HEK293 (cell line): ENCODE data around the gene GOLGA6L10.
"Not testable (repeated sequence)": the region's sequence is repeated elsewhere in the genome, so short reads cannot be mapped to it uniquely, and the experiment has no call there.

Experiments used
- KLF8 ChIP-seq: fragments of 450-650 bp; formaldehyde crosslinking; IDR thresholded peaks from 2 replicates; pipeline ENCODE4 v1.5.1; 2016; ENCODE audit warnings: missing biosample characterization, missing genetic modification characterization
- ZBTB10 ChIP-seq: fragments of 450-650 bp; formaldehyde crosslinking; IDR thresholded peaks from 2 replicates; pipeline ENCODE4 v1.5.1; 2016; ENCODE audit warnings: missing biosample characterization, missing genetic modification characterization
- ZNF2 ChIP-seq: fragments of 450-650 bp; formaldehyde crosslinking; IDR thresholded peaks from 2 replicates; pipeline ENCODE4 v1.5.1; 2016; ENCODE audit warnings: missing biosample characterization, missing genetic modification characterization
- ZNF324 ChIP-seq: fragments of 450-650 bp; formaldehyde crosslinking; IDR thresholded peaks from 2 replicates; pipeline ENCODE4 v1.5.1; 2016; ENCODE audit warnings: missing biosample characterization, missing genetic modification characterization
- ZNF610 ChIP-seq: fragments of 450-650 bp; formaldehyde crosslinking; IDR thresholded peaks from 2 replicates; pipeline ENCODE4 v1.5.1; 2016; ENCODE audit warnings: missing biosample characterization, missing genetic modification characterization, borderline replicate concordance
- ZNF621 ChIP-seq: fragments of 450-650 bp; formaldehyde crosslinking; IDR thresholded peaks from 2 replicates; pipeline ENCODE4 v1.5.1; 2017; ENCODE audit warnings: missing biosample characterization, missing genetic modification characterization
- TF ChIP-seq, protein P1 (sequence below): fragments of 450-650 bp; formaldehyde crosslinking; IDR thresholded peaks from 2 replicates; pipeline ENCODE4 v1.5.1; 2016; ENCODE audit warnings: missing biosample characterization, missing genetic modification characterization
- TF ChIP-seq, protein P2 (sequence below): fragments of 450-650 bp; formaldehyde crosslinking; IDR thresholded peaks from 2 replicates; pipeline ENCODE4 v1.5.1; 2016; ENCODE audit warnings: missing biosample characterization, missing genetic modification characterization

DNA sequence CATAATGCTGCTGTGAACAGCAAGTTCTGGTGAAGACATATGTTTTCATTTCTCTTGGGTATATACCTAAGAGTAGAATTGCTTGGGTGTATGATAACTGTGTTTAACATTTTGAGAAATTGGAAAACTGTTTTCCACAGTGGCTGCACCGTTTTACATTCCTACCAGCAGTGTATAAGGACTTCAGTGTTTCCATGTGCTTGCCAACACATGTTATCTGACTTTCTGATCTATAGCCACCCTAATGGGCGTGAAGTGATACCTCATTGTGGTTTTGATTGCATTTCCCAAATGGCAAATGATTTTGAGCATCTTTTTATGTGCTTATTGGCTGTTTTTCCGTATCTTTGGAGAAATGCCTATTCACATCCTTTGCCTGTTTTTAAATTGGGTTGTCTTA lies 18.5 kb upstream of the GOLGA6L10 start:
- TF ChIP-seq ZNF610 (tag by site-specific recombination); ZNF324 (tag by site-specific recombination); ZBTB10; ZNF2 (tag by site-specific recombination); ZNF621 (tag by site-specific recombination); KLF8 (tag by site-specific recombination): not testable (repeated sequence)
- TF ChIP-seq, protein P1, sequence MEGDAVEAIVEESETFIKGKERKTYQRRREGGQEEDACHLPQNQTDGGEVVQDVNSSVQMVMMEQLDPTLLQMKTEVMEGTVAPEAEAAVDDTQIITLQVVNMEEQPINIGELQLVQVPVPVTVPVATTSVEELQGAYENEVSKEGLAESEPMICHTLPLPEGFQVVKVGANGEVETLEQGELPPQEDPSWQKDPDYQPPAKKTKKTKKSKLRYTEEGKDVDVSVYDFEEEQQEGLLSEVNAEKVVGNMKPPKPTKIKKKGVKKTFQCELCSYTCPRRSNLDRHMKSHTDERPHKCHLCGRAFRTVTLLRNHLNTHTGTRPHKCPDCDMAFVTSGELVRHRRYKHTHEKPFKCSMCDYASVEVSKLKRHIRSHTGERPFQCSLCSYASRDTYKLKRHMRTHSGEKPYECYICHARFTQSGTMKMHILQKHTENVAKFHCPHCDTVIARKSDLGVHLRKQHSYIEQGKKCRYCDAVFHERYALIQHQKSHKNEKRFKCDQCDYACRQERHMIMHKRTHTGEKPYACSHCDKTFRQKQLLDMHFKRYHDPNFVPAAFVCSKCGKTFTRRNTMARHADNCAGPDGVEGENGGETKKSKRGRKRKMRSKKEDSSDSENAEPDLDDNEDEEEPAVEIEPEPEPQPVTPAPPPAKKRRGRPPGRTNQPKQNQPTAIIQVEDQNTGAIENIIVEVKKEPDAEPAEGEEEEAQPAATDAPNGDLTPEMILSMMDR (tag by site-specific recombination) = not testable (repeated sequence)
- TF ChIP-seq, protein P2, sequence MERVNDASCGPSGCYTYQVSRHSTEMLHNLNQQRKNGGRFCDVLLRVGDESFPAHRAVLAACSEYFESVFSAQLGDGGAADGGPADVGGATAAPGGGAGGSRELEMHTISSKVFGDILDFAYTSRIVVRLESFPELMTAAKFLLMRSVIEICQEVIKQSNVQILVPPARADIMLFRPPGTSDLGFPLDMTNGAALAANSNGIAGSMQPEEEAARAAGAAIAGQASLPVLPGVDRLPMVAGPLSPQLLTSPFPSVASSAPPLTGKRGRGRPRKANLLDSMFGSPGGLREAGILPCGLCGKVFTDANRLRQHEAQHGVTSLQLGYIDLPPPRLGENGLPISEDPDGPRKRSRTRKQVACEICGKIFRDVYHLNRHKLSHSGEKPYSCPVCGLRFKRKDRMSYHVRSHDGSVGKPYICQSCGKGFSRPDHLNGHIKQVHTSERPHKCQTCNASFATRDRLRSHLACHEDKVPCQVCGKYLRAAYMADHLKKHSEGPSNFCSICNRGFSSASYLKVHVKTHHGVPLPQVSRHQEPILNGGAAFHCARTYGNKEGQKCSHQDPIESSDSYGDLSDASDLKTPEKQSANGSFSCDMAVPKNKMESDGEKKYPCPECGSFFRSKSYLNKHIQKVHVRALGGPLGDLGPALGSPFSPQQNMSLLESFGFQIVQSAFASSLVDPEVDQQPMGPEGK (tag by site-specific recombination) = not testable (repeated sequence)
